ENCODE data around the gene CFAP68. TPM values are rescaled to one million over a fixed set of nuclear protein-coding genes. Genes with fewer than 3 reads are reported as not detected.

The CFAP68 gene
- total and polyA plus RNA-seq, 9 of the 15 experiments (the other 6 are each of a cell fraction or from before 2014, with no cell fraction given): 22.8 to 72.3 (median 52.5) TPM

GRCh38 chr11:111878849-111879636, at the start of gene CFAP68, which contains the start of gene FDXACB1 (continued):
- TF ChIP-seq PCBP1 (IDR thresholded peaks at IDR 0.05; ENCODE audit: low read depth, low read length, poor library complexity, severe bottlenecking) (peak; percentile 44), STAT6 (CRISPR knock-in tag; IDR thresholded peaks at IDR 0.05) (peak; percentile 70; the same call in 1 of the 2 replicates), PURB (CRISPR knock-in tag; IDR thresholded peaks at IDR 0.05; ENCODE audit: low read depth) (no peak), ZNF143 (CRISPR knock-in tag; IDR thresholded peaks at IDR 0.05) (peak; percentile 7; the same call in 1 of the 2 replicates), THRB (CRISPR knock-in tag; conservative IDR thresholded peaks at IDR 0.05) (0 out of 2 replicates have a peak, but pooled peaks have one; percentile 21), ZFP36 (IDR thresholded peaks at IDR 0.05; ENCODE audit: low read depth, low read length, partially characterized antibody) (peak; percentile 81), E2F4 (CRISPR knock-in tag; IDR thresholded peaks at IDR 0.05; ENCODE audit: low read depth) (no peak), CREM (IDR thresholded peaks at IDR 0.05; ENCODE audit: low read depth) (peak; percentile 99), ZNF133 (CRISPR knock-in tag; IDR thresholded peaks at IDR 0.05) (no peak), TCF7 (IDR thresholded peaks at IDR 0.05; ENCODE audit: borderline replicate concordance) (peak; percentile 84), TAF7 (tag; IDR thresholded peaks at IDR 0.05) (peak; percentile 43; the same call in 1 of the 2 replicates), FUS (optimal IDR thresholded peaks at IDR 0.05; ENCODE audit: low read depth, low read length) (no peak), ZBTB2 (IDR thresholded peaks at IDR 0.05) (peak; percentile 39; the same call in 1 of the 2 replicates), SMAD4 (CRISPR knock-in tag; conservative IDR thresholded peaks at IDR 0.05) (peak; percentile 100), NKRF (IDR thresholded peaks at IDR 0.05; ENCODE audit: borderline replicate concordance) (peak; percentile 13; the same call in 1 of the 2 replicates), POLR3A (IDR thresholded peaks at IDR 0.05; ENCODE audit: borderline replicate concordance, extremely low read depth, insufficient read depth, insufficient read length) (no peak)
